ENCODE measurements around the gene ZMYM5. TPM values are rescaled to one million over a fixed set of nuclear protein-coding genes. Genes with fewer than 3 reads are reported as not detected.
"Not testable (repeated sequence)": the region's sequence is repeated elsewhere in the genome, so short reads cannot be mapped to it uniquely, and the experiment has no call there.

The ZMYM5 gene
- total RNA-seq, 1 donor from 2014 or later, result 15.3 TPM

DNA sequence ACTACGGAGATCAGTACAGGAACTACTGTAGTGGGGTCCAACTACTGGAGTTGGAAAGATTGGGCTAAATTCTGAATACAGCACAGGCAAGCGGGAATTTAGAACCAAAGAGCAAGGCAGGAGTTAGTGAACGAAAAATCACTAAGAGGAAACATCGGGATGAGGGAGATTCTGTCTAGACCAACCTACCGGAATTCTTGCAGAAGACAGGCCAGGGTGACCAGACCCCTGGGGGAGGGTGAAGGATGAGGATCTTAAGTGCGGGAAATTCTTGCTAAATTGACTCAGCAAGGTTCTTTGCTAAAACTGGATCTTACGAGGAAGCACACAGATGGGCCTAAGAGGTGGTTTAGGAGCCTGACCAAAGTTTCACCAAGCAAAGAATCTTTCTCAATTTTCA is 67.5 kb downstream of the ZMYM5 start:
- Mint-ChIP-seq H3K9me3 (no peaks in the 10 kb centered on the region), H3K4me1 (peaks cover 5% of the 10 kb centered on the region), H3K27me3 (ENCODE audit: low read depth) (no peaks in the 10 kb centered on the region), H3K36me3 (ENCODE audit: low read depth) (peaks cover 4% of the 10 kb centered on the region), H3K4me3 (no peak overlapping the region), H3K27ac (ENCODE audit: unreplicated experiment) (peak overlapping the region; percentile 57)
- TF ChIP-seq, protein P1, sequence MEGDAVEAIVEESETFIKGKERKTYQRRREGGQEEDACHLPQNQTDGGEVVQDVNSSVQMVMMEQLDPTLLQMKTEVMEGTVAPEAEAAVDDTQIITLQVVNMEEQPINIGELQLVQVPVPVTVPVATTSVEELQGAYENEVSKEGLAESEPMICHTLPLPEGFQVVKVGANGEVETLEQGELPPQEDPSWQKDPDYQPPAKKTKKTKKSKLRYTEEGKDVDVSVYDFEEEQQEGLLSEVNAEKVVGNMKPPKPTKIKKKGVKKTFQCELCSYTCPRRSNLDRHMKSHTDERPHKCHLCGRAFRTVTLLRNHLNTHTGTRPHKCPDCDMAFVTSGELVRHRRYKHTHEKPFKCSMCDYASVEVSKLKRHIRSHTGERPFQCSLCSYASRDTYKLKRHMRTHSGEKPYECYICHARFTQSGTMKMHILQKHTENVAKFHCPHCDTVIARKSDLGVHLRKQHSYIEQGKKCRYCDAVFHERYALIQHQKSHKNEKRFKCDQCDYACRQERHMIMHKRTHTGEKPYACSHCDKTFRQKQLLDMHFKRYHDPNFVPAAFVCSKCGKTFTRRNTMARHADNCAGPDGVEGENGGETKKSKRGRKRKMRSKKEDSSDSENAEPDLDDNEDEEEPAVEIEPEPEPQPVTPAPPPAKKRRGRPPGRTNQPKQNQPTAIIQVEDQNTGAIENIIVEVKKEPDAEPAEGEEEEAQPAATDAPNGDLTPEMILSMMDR (conservative IDR thresholded peaks at IDR 0.05), result no peak
- DNase-seq (ENCODE audit: low read depth, low spot score), result no peak

DNA sequence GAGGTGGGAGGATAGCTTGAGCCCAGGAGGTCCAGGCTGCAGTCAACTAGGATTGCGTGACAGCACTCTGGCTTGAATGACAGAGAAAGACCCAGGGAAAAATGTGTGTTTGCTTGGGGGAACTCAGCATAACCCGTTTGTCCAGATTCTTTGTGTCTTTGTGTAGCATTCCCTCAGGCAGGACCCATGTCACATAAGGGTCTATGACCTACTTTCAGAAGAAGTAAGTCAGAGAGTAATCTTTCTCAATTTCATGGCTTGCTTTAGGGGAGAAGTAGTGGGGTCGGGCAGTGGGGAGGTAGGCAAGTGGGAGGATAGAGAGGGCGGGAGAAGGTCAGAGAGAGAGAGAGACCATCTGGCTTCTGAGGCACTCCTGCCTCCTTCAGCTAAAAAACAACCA is 68.8 kb downstream of the ZMYM5 start:
- TF ChIP-seq, protein P1 (conservative IDR thresholded peaks at IDR 0.05), result no peak
- H3K36me3 Mint-ChIP-seq (ENCODE audit: low read depth), result peaks cover 4% of the 10 kb centered on the region
- no peak for DNase-seq (ENCODE audit: low read depth, low spot score)
- peaks cover 5% of the 10 kb centered on the region for H3K4me1 Mint-ChIP-seq
- no peaks in the 10 kb centered on the region for H3K9me3 Mint-ChIP-seq
- no peaks in the 10 kb centered on the region for H3K27me3 Mint-ChIP-seq (ENCODE audit: low read depth)
- H3K4me3 Mint-ChIP-seq, result no peak overlapping the region
- no peak overlapping the region for H3K27ac Mint-ChIP-seq (ENCODE audit: unreplicated experiment)

DNA sequence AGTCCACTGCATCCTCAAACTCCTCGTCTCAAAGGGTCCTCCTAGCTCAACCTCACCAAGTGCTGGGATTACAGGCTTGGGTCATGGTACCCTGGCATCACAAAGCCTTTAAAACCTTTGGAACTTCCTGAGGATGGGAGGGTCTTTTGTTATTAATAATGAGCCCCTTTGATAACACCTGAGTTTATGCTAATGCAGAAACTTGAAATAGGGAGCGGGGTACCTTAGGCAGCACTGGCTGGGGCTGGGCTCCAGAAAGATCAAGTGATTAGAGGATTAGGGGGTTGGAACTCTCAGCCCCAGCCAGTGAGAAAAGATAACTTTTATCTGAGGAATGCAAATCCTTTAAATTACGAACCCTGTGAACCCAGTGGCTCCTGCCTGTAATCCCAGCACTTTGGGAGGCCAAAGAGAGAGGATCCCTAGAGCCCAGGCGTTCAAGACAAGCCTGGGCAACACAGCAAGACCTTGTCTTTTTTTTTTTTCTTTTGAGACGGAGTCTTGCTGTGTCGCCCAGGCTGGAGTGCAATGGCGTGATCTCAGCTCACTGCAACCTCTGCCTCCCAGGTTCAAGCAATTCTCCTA is 71.4 kb downstream of the ZMYM5 start:
- H3K4me3 Mint-ChIP-seq, result no peak overlapping the region
- no peaks in the 10 kb centered on the region for H3K27me3 Mint-ChIP-seq (ENCODE audit: low read depth)
- no peak overlapping the region for H3K27ac Mint-ChIP-seq (ENCODE audit: unreplicated experiment)
- TF ChIP-seq, protein P1 (conservative IDR thresholded peaks at IDR 0.05), result no peak
- peaks cover 5% of the 10 kb centered on the region for H3K4me1 Mint-ChIP-seq
- H3K9me3 Mint-ChIP-seq, result no peaks in the 10 kb centered on the region
- DNase-seq (ENCODE audit: low read depth, low spot score), result no peak
- H3K36me3 Mint-ChIP-seq (ENCODE audit: low read depth), result no peaks in the 10 kb centered on the region

DNA sequence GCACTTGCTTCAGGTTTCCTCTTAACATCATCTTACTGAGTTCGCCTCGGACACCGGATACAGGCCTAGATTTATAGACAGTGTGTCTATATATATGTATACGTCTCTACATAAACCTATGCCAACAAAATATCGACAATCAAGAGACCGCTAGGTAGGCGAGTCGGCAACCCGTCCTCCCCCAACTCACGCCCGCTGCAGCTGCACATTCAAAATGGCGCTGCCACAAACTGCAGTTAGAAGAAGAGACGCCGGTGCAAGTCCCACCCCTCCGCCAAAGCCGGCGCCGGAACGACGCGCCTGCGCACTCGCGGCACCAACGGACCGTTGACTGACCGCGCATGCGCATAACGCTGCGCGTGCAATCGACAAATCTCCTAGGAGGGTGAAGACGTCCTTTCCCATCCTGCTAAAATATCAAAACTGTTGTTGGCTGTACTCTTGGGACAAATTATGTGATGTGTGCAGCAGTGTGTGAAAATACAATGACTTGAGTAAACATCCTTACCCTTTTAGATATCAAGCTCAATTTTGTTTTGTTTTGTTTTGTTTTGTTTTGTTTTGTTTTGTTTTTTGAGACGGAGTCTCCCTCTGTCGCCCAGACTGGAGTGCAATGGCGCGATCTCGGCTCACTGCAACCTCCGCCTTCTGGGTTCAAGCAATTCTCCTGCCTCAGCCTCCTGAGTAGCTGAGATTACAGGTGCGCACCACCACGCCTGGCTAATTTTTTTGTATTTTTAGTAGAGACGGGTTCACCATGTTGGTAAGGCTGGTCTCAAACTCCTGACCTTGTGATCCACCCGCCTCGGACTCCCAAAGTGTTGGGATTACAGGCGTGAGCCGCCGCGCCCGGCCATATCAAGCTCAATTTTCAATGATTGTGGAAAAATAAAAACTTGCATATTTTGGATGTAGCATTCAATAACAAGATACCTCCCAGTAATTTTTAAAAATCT is 80.4 kb downstream of the ZMYM5 start, which contains the start of gene PSPC1:
PSPC1 (minus strand) TSS at position 219 of the 956 bp plus-strand sequence; CDS start at position 31, 188 bp downstream.
- DNase-seq (ENCODE audit: low read depth, low spot score), result peak; percentile 92
- H3K27me3 Mint-ChIP-seq (ENCODE audit: low read depth); H3K9me3 Mint-ChIP-seq: not testable (repeated sequence)
- peaks cover 12% of the 10 kb centered on the region for H3K36me3 Mint-ChIP-seq (ENCODE audit: low read depth)
- peaks cover 15% of the 10 kb centered on the region for H3K4me1 Mint-ChIP-seq
- peak within 1 kb of the TSS; percentile 99 for H3K27ac Mint-ChIP-seq (ENCODE audit: unreplicated experiment)
- H3K4me3 Mint-ChIP-seq, result peak within 1 kb of the TSS; percentile 99

DNA sequence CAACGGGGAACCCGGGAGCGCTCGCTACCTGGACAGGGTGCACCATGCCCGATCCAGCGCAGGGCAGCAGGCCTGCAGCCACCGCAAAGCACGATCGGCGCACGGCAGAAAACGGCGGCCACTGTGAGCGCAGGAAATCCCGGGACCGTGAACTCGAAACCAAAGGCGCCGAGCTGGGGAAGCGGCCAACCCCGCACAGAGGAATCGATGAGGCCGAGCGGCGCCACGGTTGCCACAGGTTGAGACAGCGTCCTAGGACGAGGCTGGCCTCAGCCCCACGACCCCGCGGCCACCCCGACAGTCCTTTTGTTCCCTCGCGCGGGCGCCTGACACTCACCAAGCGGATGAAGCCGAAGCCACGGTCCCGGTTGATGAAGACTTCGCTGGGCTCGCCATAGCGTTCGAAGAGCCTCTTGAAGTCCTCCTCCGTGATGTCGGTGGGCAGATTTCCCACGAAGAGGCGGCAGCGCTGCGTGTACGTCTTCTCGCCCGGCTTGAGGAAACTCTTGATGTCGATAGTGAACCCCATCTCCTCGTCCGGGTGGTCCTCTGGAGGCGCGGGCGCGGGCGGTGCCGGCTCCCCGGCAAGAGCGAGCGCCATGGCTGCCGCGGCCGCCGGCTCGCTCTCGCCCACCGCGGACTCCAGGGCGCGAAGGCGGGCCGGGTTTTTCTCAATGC is 81.3 kb downstream of the ZMYM5 start:
- peak overlapping the region; percentile 99 for H3K27ac Mint-ChIP-seq (ENCODE audit: unreplicated experiment)
- peaks cover 15% of the 10 kb centered on the region for H3K4me1 Mint-ChIP-seq
- H3K36me3 Mint-ChIP-seq (ENCODE audit: low read depth), result peaks cover 12% of the 10 kb centered on the region
- H3K9me3 Mint-ChIP-seq, result no peaks in the 10 kb centered on the region
- peak overlapping the region; percentile 99 for H3K4me3 Mint-ChIP-seq
- DNase-seq (ENCODE audit: low read depth, low spot score), result peak; percentile 29
- H3K27me3 Mint-ChIP-seq (ENCODE audit: low read depth), result peaks cover 4% of the 10 kb centered on the region
- TF ChIP-seq, protein P1 (conservative IDR thresholded peaks at IDR 0.05), result no peak

Measured in neural crest cell (in vitro differentiated cells).